Activated T-helper 17 cell treated with anti-CD3 and anti-CD28 coated beads, Interleukin-2, amount 50 U/mL, for 72 hours (primary cell): ENCODE results near the gene POC1B. TPM values are rescaled to one million over a fixed set of nuclear protein-coding genes. Genes with fewer than 3 reads are reported as not detected.
A peak's percentile ranks its signal among the peaks of the same experiment; 100 is the strongest.

Source experiments
- ATAC-seq: fragments of 150-1000 bp; cut with Tn5 transposase; replicated peaks from 2 replicates; pipeline ENCODE4 v1.10.0; 2021; ENCODE audit warnings: mild to moderate bottlenecking, moderate library complexity
- H3K27ac Mint-ChIP-seq: one replicate; pipeline ENCODE4 v1.8.0; 2022; ENCODE audit warnings: mixed read lengths
- H3K27me3 Mint-ChIP-seq: one replicate; pipeline ENCODE4 v1.8.0; 2022; ENCODE audit warnings: mixed read lengths
- H3K36me3 Mint-ChIP-seq: one replicate; pipeline ENCODE4 v1.8.0; 2022; ENCODE audit warnings: low read depth, mild to moderate bottlenecking, mixed read lengths
- H3K4me1 Mint-ChIP-seq: one replicate; pipeline ENCODE4 v1.8.0; 2022; ENCODE audit warnings: mixed read lengths
- H3K4me3 Mint-ChIP-seq: one replicate; pipeline ENCODE4 v1.8.0; 2022; ENCODE audit warnings: mild to moderate bottlenecking, mixed read lengths
- H3K9me3 Mint-ChIP-seq: one replicate; pipeline ENCODE4 v1.8.0; 2022; ENCODE audit warnings: mixed read lengths
- total RNA-seq, 2 donors: library from RNA; stranded (reverse); gene quantifications; one replicate each; pipeline ENCODE4 v1.2.3, GENCODE V29; 2022

POC1B gene
- total RNA-seq, 2 donors from 2014 or later: 47.5 to 54.3 TPM

DNA sequence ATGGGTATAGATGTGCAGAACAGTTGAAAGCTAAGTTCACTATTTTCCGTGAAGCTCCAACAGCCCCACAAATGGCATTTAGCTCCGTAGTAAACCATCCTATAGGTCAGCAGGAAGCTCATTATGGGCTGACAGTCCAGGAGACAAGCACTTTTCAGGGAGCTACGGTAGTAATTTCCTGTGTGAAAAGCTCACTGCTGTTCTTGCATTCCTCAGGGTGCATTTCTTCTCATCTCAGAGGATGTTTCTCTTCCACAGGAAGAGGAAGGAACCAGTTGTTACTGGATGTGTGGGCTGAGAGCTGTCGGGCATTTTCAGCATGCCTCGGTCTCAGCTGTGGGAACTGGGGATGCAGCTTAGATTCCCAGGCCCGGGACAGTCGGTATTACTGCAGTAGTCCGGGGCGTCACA lies 74.0 kb downstream of the POC1B start:
- Mint-ChIP-seq H3K4me3 (no peak overlapping the region), H3K4me1 (peaks cover 5% of the 10 kb centered on the region), H3K27ac (no peak overlapping the region), H3K9me3 (no peaks in the 10 kb centered on the region), H3K36me3 (peaks cover 30% of the 10 kb centered on the region), H3K27me3 (no peaks in the 10 kb centered on the region)
- ATAC-seq: no peak

- H3K27me3 Mint-ChIP-seq: no peaks in the 10 kb centered on the region
- peaks cover 5% of the 10 kb centered on the region for H3K4me1 Mint-ChIP-seq
- no peaks in the 10 kb centered on the region for H3K9me3 Mint-ChIP-seq
- peaks cover 26% of the 10 kb centered on the region for H3K36me3 Mint-ChIP-seq
- no peak overlapping the region for H3K27ac Mint-ChIP-seq
- no peak overlapping the region for H3K4me3 Mint-ChIP-seq
- ATAC-seq: no peak
Observed at GRCh38 chr12:89450907-89451306, 74.9 kb downstream of the POC1B start.

DNA sequence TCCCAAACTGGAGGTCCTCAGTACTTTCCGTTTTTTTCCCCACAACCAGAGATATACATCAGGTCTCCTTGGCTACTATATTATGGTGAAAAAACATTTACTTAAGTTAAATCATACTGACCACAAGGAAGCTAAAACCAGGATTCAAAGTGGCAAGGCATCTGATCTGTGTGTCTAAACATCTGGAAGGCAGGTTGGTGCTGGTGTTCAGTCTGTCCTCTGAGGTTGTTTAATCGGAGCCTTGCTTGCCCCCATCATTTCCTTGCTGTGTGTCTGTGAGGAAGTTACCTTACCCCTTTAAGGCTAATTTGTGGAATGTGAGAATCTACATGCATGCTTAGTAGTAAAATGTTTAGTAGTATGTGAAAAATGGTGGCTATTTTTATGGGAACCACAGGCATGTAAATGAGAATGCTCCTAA lies 76.9 kb downstream of the POC1B start:
- Mint-ChIP-seq H3K27ac (no peak overlapping the region), H3K36me3 (peaks cover 20% of the 10 kb centered on the region), H3K4me1 (no peaks in the 10 kb centered on the region), H3K4me3 (no peak overlapping the region), H3K27me3 (no peaks in the 10 kb centered on the region), H3K9me3 (no peaks in the 10 kb centered on the region)
- ATAC-seq: no peak

DNA sequence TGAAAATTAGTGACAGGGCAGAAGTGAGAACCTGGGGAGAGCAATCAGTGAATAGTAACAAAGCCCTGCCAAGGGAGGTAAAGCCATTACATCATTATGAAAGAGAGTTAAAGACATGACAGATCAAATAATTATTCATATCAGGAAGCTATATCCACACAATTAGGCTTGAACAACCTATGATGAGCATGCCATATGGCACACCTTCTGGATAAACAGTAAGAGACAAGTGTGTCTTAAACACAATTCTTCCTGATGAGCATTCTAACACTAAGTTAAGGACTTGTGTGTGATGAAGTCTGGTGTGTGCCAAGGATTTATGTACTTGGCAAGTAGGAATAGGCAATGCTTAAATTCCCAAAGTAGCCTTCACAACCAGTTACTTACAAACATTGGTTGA lies 77.3 kb downstream of the POC1B start:
- peak; percentile 11 for ATAC-seq
- peak overlapping the region; percentile 43 for H3K27ac Mint-ChIP-seq
- peaks cover 20% of the 10 kb centered on the region for H3K36me3 Mint-ChIP-seq
- no peaks in the 10 kb centered on the region for H3K9me3 Mint-ChIP-seq
- no peaks in the 10 kb centered on the region for H3K27me3 Mint-ChIP-seq
- no peak overlapping the region for H3K4me3 Mint-ChIP-seq
- H3K4me1 Mint-ChIP-seq: no peaks in the 10 kb centered on the region

DNA sequence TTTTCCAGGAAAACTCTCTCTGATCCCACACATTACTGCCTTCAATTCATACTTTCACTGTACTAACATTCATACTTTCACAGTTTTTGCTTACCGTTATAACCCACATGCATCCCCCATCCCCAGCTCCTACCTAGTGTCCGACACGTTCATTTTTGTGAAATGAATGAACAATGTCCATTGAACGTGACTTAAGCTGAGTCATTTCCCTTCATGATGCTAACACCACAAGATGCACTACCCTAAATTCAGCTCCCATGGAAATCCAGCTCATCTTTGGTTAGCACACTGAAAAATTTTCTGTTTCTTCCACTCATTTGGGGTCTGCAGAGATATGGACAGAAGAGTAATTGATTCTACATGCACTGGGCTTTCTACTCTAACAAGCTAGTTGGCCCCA lies 85.9 kb downstream of the POC1B start:
- Mint-ChIP-seq H3K36me3 (peaks cover 40% of the 10 kb centered on the region), H3K4me3 (no peak overlapping the region)

GRCh38 chr12:89437231-89437630 lies 88.6 kb downstream of the POC1B start:
- Mint-ChIP-seq H3K9me3 (no peaks in the 10 kb centered on the region), H3K27me3 (no peaks in the 10 kb centered on the region), H3K27ac (no peak overlapping the region), H3K36me3 (peaks cover 49% of the 10 kb centered on the region), H3K4me1 (peaks cover 5% of the 10 kb centered on the region), H3K4me3 (no peak overlapping the region)
- ATAC-seq: no peak

More for the DNA sequence above, 85.9 kb downstream of the POC1B start:
- H3K9me3 Mint-ChIP-seq: no peaks in the 10 kb centered on the region
- ATAC-seq: no peak
- peak overlapping the region; percentile 63 for H3K27ac Mint-ChIP-seq
- no peaks in the 10 kb centered on the region for H3K27me3 Mint-ChIP-seq
- H3K4me1 Mint-ChIP-seq: peaks cover 5% of the 10 kb centered on the region

DNA sequence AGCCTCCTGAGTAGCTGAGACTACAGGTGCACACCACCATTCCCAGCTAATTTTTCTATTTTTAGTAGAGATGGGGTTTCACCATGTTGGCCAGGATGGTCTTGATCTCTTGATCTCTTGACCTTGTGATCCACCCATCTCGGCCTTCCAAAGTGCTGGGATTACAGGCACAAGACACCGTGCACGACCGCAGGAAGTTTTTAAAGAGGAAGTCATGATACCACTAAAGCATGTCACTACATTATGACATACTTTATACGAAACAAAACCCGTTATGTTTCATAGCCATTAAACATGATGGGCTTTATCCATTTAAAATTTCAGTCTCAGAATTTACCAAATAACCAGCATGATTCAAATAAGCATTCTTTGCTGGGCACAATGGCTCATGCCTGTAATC lies 89.8 kb downstream of the POC1B start:
- peaks cover 40% of the 10 kb centered on the region for H3K36me3 Mint-ChIP-seq
- no peak overlapping the region for H3K27ac Mint-ChIP-seq
- H3K4me3 Mint-ChIP-seq: no peak overlapping the region
- H3K9me3 Mint-ChIP-seq: no peaks in the 10 kb centered on the region
- H3K4me1 Mint-ChIP-seq: peaks cover 5% of the 10 kb centered on the region
- ATAC-seq: no peak
- H3K27me3 Mint-ChIP-seq: no peaks in the 10 kb centered on the region

GRCh38 chr12:89433634-89434033 lies 92.2 kb downstream of the POC1B start:
- Mint-ChIP-seq H3K4me1 (peaks cover 15% of the 10 kb centered on the region), H3K36me3 (peaks cover 30% of the 10 kb centered on the region), H3K27me3 (no peaks in the 10 kb centered on the region), H3K4me3 (no peak overlapping the region), H3K27ac (peak overlapping the region; percentile 40), H3K9me3 (no peaks in the 10 kb centered on the region)
- ATAC-seq: peak; percentile 83

DNA sequence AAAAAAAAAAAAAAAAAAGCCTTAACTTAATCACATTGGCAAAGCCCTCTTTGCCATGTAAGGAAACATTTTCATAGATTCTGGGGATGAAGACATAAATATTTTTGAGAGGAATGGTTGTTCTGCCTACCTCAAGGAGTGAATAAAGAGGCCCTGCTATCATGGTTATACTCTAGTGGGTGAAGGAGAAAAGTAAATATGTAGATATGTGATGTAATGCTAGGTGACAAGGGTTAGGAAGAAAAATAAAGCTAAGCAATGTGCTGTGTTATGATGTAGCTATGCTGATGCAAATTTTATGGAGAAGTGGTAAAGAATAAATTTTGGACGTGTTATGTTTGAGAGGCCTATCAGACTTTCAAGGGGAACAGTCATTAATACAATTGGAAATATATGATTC lies 93.5 kb downstream of the POC1B start:
- Mint-ChIP-seq H3K27ac (no peak overlapping the region), H3K9me3 (no peaks in the 10 kb centered on the region), H3K4me1 (peaks cover 26% of the 10 kb centered on the region), H3K27me3 (no peaks in the 10 kb centered on the region), H3K36me3 (peaks cover 24% of the 10 kb centered on the region), H3K4me3 (no peak overlapping the region)
- no peak for ATAC-seq

DNA sequence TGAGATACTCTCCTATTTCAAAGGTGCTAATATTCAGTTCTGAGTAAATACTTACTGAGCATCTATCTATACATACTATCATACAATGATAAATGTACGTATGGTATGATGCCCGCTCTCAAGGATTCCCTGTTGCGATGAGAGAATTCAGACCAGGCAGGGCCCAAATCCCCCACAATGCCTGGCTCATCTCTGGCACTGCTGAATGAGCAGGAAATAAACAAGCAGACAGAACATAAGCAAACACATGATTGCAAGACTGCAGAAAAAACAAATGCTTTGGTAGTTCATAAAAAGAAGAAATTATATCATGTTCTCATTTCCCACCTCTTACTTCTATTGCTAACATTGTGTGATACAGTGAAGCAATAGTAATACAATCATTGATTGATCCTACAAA lies 96.3 kb downstream of the POC1B start:
- Mint-ChIP-seq H3K36me3 (peaks cover 30% of the 10 kb centered on the region), H3K9me3 (no peaks in the 10 kb centered on the region), H3K27me3 (no peaks in the 10 kb centered on the region), H3K4me3 (no peak overlapping the region), H3K27ac (no peak overlapping the region), H3K4me1 (peaks cover 21% of the 10 kb centered on the region)
- no peak for ATAC-seq

DNA sequence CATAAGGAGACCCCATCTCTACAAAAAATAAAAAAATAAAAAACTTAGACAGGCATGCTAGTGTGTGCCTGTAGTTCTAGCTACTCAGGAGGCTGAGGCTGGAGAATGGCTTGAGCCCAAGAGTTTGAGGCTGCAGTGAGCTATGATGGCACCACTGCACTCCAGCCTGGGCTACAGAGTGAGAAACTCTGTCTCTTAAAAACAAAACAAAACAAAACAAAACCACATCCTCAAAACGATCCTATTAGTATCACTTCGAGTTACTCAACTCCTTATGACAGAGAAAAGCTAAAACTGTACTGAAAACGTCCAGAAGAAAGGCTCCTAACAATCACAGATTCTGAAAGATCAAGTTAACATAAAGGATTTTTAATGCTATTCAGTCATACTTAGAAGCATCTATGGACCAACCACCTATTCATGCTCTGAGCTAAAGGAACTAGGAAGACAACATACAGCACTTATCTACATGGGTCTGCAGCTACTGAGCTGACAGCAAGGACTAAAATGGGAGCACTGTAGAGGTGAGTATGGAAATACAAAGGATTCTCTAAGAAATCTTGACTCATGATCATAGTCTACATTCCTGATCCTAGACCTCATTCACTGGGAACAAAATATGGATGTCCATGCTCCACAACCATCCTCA lies 98.2 kb downstream of the POC1B start:
- Mint-ChIP-seq H3K27ac (peak overlapping the region; percentile 35), H3K4me3 (peak overlapping the region; percentile 33), H3K4me1 (peaks cover 21% of the 10 kb centered on the region), H3K9me3 (no peaks in the 10 kb centered on the region), H3K27me3 (no peaks in the 10 kb centered on the region), H3K36me3 (peaks cover 31% of the 10 kb centered on the region)
- peak; percentile 95 for ATAC-seq

GRCh38 chr12:89424846-89425245 lies 101.0 kb downstream of the POC1B start:
- Mint-ChIP-seq H3K4me1 (peaks cover 15% of the 10 kb centered on the region), H3K36me3 (peaks cover 45% of the 10 kb centered on the region), H3K9me3 (no peaks in the 10 kb centered on the region), H3K27me3 (no peaks in the 10 kb centered on the region), H3K4me3 (no peak overlapping the region), H3K27ac (no peak overlapping the region)
- ATAC-seq: no peak

GRCh38 chr12:89424389-89424788 lies 101.5 kb downstream of the POC1B start:
- ATAC-seq: no peak
- Mint-ChIP-seq H3K9me3 (no peaks in the 10 kb centered on the region), H3K27me3 (no peaks in the 10 kb centered on the region), H3K4me1 (peaks cover 11% of the 10 kb centered on the region), H3K36me3 (peaks cover 45% of the 10 kb centered on the region), H3K4me3 (no peak overlapping the region), H3K27ac (no peak overlapping the region)

- ATAC-seq: no peak
- H3K27me3 Mint-ChIP-seq: no peaks in the 10 kb centered on the region
- no peak overlapping the region for H3K27ac Mint-ChIP-seq
- no peaks in the 10 kb centered on the region for H3K9me3 Mint-ChIP-seq
- no peaks in the 10 kb centered on the region for H3K4me1 Mint-ChIP-seq
- H3K4me3 Mint-ChIP-seq: no peak overlapping the region
- peaks cover 56% of the 10 kb centered on the region for H3K36me3 Mint-ChIP-seq
Observed at GRCh38 chr12:89421092-89421835, 104.6 kb downstream of the POC1B start.

DNA sequence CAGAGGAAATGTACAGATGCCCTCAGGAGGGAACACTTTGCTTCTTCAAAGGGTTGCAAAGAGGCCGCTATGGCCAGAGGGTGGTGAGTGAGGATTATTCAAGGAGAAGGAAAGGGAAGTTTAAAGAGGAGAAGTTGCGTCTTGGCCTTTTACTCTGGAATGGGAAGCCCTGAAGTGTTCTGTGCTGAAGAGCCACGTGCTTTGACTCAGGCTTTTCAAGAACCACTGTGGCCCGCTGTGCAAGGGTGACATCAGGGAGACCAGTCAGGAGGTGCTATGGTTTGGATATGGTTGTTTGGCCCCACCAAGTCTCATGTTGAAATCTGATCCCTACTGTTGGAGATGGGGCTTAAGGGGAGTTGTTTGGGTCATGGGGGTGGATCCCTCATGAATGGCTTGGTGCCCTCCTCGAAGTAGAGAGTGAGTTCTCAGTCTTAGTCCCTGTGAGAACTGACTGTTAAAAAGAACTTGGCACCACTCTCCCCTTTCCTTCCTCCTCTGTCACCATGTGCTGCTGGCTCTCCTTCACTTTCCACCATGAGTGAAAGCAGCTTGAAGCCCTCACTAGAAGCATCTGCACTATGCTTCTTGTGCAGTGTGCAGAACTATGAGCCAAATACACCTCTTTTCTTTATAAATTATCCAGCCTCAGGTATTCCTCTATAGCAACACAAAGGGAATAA lies 107.5 kb downstream of the POC1B start:
- H3K4me3 Mint-ChIP-seq: no peak overlapping the region
- ATAC-seq: no peak
- H3K36me3 Mint-ChIP-seq: peaks cover 29% of the 10 kb centered on the region
- H3K4me1 Mint-ChIP-seq: no peaks in the 10 kb centered on the region
- H3K27ac Mint-ChIP-seq: no peak overlapping the region
- no peaks in the 10 kb centered on the region for H3K27me3 Mint-ChIP-seq
- no peaks in the 10 kb centered on the region for H3K9me3 Mint-ChIP-seq
